Cardiac fibroblast (primary cell): ENCODE measurements around the gene NUP210L.
"Not testable (repeated sequence)": the region's sequence is repeated elsewhere in the genome, so short reads cannot be mapped to it uniquely, and the experiment has no call there.

Experiments
- DNase-seq, 2 donors: peaks; one replicate each; pipeline versions ENCODE4 v3.0.0 to v3.0.0-alpha.2; 2010; ENCODE audit warnings: low read depth in 2 of 2
- H3K4me3 ChIP-seq, 2 donors: replicated peaks in 1 of 2; 1 replicate in 1 of 2; 2 replicates in 1 of 2; pipeline ENCODE4 v1.5.1; 2011; ENCODE audit warnings: low read depth in 2 of 2, low read length in 2 of 2, mild to moderate bottlenecking in 2 of 2, moderate library complexity in 1 of 2
- CTCF ChIP-seq: IDR thresholded peaks from one replicate; pipeline ENCODE4 v1.5.1; 2011; ENCODE audit warnings: low read depth, mild to moderate bottlenecking, low read length, inconsistent platforms

NUP210L gene

GRCh38 chr1:154091706-154092105 is 63.2 kb downstream of the NUP210L start:
- no peak overlapping the region for H3K4me3 ChIP-seq
- DNase-seq, result no peak
- no peak for TF ChIP-seq CTCF

GRCh38 chr1:154087574-154087973 is 67.3 kb downstream of the NUP210L start:
- no peak for DNase-seq
- H3K4me3 ChIP-seq, result no peak overlapping the region
- TF ChIP-seq CTCF, result no peak

- not testable (repeated sequence) for DNase-seq, H3K4me3 ChIP-seq
Measured at GRCh38 chr1:154083057-154083456, 71.8 kb downstream of the NUP210L start.

- no peak overlapping the region for H3K4me3 ChIP-seq
- DNase-seq, result no peak
- TF ChIP-seq CTCF, result no peak
Measured at GRCh38 chr1:154081386-154082126, 73.3 kb downstream of the NUP210L start.

- no peak for DNase-seq
- TF ChIP-seq CTCF, result no peak
- no peak overlapping the region for H3K4me3 ChIP-seq
Measured at GRCh38 chr1:154076413-154076812, 78.5 kb downstream of the NUP210L start.

GRCh38 chr1:154075746-154076145 is 79.1 kb downstream of the NUP210L start:
- TF ChIP-seq CTCF, result no peak
- no peak overlapping the region for H3K4me3 ChIP-seq
- DNase-seq, result no peak

GRCh38 chr1:154062309-154062708 is 92.6 kb downstream of the NUP210L start:
- TF ChIP-seq CTCF, result no peak
- no peak overlapping the region for H3K4me3 ChIP-seq
- no peak for DNase-seq

- H3K4me3 ChIP-seq, DNase-seq: not testable (repeated sequence)
Measured at GRCh38 chr1:154047436-154047835, 107.4 kb downstream of the NUP210L start.

GRCh38 chr1:154033697-154034096 is 121.2 kb downstream of the NUP210L start:
- not testable (repeated sequence) for H3K4me3 ChIP-seq

More at GRCh38 chr1:154033697-154034096, 121.2 kb downstream of the NUP210L start:
- not testable (repeated sequence) for DNase-seq
